SK-N-SH treated with all-trans-retinoic acid at 6 μM for 48 hours (cell line): ENCODE measurements around the gene LHFPL2.

Experiments
- ARNTL ChIP-seq: fragments of 450-650 bp; formaldehyde crosslinking; IDR thresholded peaks from 2 replicates; pipeline ENCODE4 v1.5.0; 2020; ENCODE audit warnings: low read depth, mild to moderate bottlenecking, moderate library complexity, borderline replicate concordance
- CSRNP3 ChIP-seq: fragments of 250-450 bp; sonication (Bioruptor Pico); IDR thresholded peaks from 2 replicates; pipeline ENCODE4 v1.5.1; 2021; ENCODE audit warnings: mild to moderate bottlenecking, moderate library complexity
- PATZ1 ChIP-seq: fragments of 250-450 bp; sonication (Bioruptor Pico); IDR thresholded peaks from 2 replicates; pipeline ENCODE4 v1.8.0; 2020; ENCODE audit warnings: mild to moderate bottlenecking, moderate library complexity, borderline replicate concordance
- RARB ChIP-seq: fragments of 250-450 bp; sonication (Bioruptor Pico); IDR thresholded peaks from 2 replicates; pipeline ENCODE4 v1.8.0; 2021; ENCODE audit warnings: mild to moderate bottlenecking, moderate library complexity
- SNAI2 ChIP-seq: fragments of 250-450 bp; sonication (Bioruptor Pico); IDR thresholded peaks from 2 replicates; pipeline ENCODE4 v1.5.0; 2020; ENCODE audit warnings: mild to moderate bottlenecking, moderate library complexity
- TCF4 ChIP-seq: fragments of 250-450 bp; sonication (Bioruptor Pico); IDR thresholded peaks from 2 replicates; pipeline ENCODE4 v1.8.0; 2021; ENCODE audit warnings: mild to moderate bottlenecking, moderate library complexity, borderline replicate concordance
- ZC3H10 ChIP-seq: fragments of 250-450 bp; sonication (Bioruptor Pico); IDR thresholded peaks from 2 replicates; pipeline ENCODE4 v1.5.1; 2021; ENCODE audit warnings: mild to moderate bottlenecking, moderate library complexity
- ZFP3 ChIP-seq: fragments of 250-450 bp; sonication (Bioruptor Pico); IDR thresholded peaks from 2 replicates; pipeline ENCODE4 v1.5.0; 2020; ENCODE audit warnings: mild to moderate bottlenecking, moderate library complexity
- ZNF565 ChIP-seq: fragments of 450-650 bp; formaldehyde crosslinking; conservative IDR thresholded peaks from 2 replicates; pipeline ENCODE4 v1.5.0; 2020; ENCODE audit warnings: low read depth, mild to moderate bottlenecking, moderate library complexity

GRCh38 chr5:78595458-78595921, 53.1 kb downstream of the LHFPL2 start:
- TF ChIP-seq PATZ1 (no peak), CSRNP3 (CRISPR knock-in tag) (no peak), RARB (CRISPR knock-in tag) (no peak), ARNTL (CRISPR knock-in tag) (no peak), ZC3H10 (no peak), ZNF565 (no peak), SNAI2 (CRISPR knock-in tag) (no peak), ZFP3 (CRISPR knock-in tag) (peak; percentile 31; the same call in 1 of the 2 replicates), TCF4 (no peak)
